ENCODE measurements around the gene RIPOR1. TPM values are rescaled to one million over a fixed set of nuclear protein-coding genes. Genes with fewer than 3 reads are reported as not detected.

RIPOR1 gene
- total and polyA plus RNA-seq, 9 donors, result 20.2 to 59.5 (median 50.0) TPM

- Histone ChIP-seq H3K4me3 (ENCODE audit: low read length) (no peak overlapping the region), H3K27ac (ENCODE audit: low read length) (no peak overlapping the region), H3K27me3 (ENCODE audit: control insufficient read depth, insufficient read depth, low read length) (no peaks in the 10 kb centered on the region), H3K9me3 (replicated peaks; ENCODE audit: control insufficient read depth, low read depth, low read length) (no peaks in the 10 kb centered on the region), H3K36me3 (ENCODE audit: control insufficient read depth, insufficient read depth, low read length) (peaks cover 17% of the 10 kb centered on the region), H3K4me1 (ENCODE audit: control insufficient read depth, insufficient read depth, low read length) (no peaks in the 10 kb centered on the region)
- WGBS (ENCODE audit: insufficient coverage), result 100% methylated on average over 2 of the region's 4 CpGs
- DNase-seq, result no peak
Observed at GRCh38 chr16:67571981-67572431, 43.4 kb downstream of the RIPOR1 start.

GRCh38 chr16:67579686-67580085 is 51.1 kb downstream of the RIPOR1 start:
- WGBS (ENCODE audit: insufficient coverage), result 87% methylated on average over 3 of the region's 4 CpGs
- DNase-seq, result no peak
- H3K27me3 ChIP-seq (ENCODE audit: control insufficient read depth, insufficient read depth, low read length), result no peaks in the 10 kb centered on the region
- H3K4me1 ChIP-seq (ENCODE audit: control insufficient read depth, insufficient read depth, low read length), result no peaks in the 10 kb centered on the region
- no peaks in the 10 kb centered on the region for H3K9me3 ChIP-seq (replicated peaks; ENCODE audit: control insufficient read depth, low read depth, low read length)
- H3K27ac ChIP-seq (ENCODE audit: low read length), result no peak overlapping the region
- no peak overlapping the region for H3K4me3 ChIP-seq (ENCODE audit: low read length)
- H3K36me3 ChIP-seq (ENCODE audit: control insufficient read depth, insufficient read depth, low read length), result peaks cover 16% of the 10 kb centered on the region

- H3K27me3 ChIP-seq (ENCODE audit: control insufficient read depth, insufficient read depth, low read length), result no peaks in the 10 kb centered on the region
- H3K36me3 ChIP-seq (ENCODE audit: control insufficient read depth, insufficient read depth, low read length), result peaks cover 12% of the 10 kb centered on the region
- no peaks in the 10 kb centered on the region for H3K4me1 ChIP-seq (ENCODE audit: control insufficient read depth, insufficient read depth, low read length)
- DNase-seq, result no peak
- H3K4me3 ChIP-seq (ENCODE audit: low read length), result no peak overlapping the region
- no peaks in the 10 kb centered on the region for H3K9me3 ChIP-seq (replicated peaks; ENCODE audit: control insufficient read depth, low read depth, low read length)
- no peak overlapping the region for H3K27ac ChIP-seq (ENCODE audit: low read length)
- WGBS (ENCODE audit: insufficient coverage), result 100% methylated on average over 2 of the region's 4 CpGs
Observed at GRCh38 chr16:67580202-67580601, 51.6 kb downstream of the RIPOR1 start.

GRCh38 chr16:67593288-67593687 is 64.7 kb downstream of the RIPOR1 start:
- WGBS (ENCODE audit: insufficient coverage), result 60% methylated on average over 1 of the region's 4 CpGs

GRCh38 chr16:67593701-67594100 is 65.1 kb downstream of the RIPOR1 start:
- no peak overlapping the region for H3K4me3 ChIP-seq (ENCODE audit: low read length)
- no peaks in the 10 kb centered on the region for H3K27me3 ChIP-seq (ENCODE audit: control insufficient read depth, insufficient read depth, low read length)
- H3K36me3 ChIP-seq (ENCODE audit: control insufficient read depth, insufficient read depth, low read length), result peaks cover 11% of the 10 kb centered on the region
- no peak overlapping the region for H3K27ac ChIP-seq (ENCODE audit: low read length)
- H3K9me3 ChIP-seq (replicated peaks; ENCODE audit: control insufficient read depth, low read depth, low read length), result no peaks in the 10 kb centered on the region
- H3K4me1 ChIP-seq (ENCODE audit: control insufficient read depth, insufficient read depth, low read length), result no peaks in the 10 kb centered on the region
- no peak for DNase-seq

More at GRCh38 chr16:67593288-67593687, 64.7 kb downstream of the RIPOR1 start:
- Histone ChIP-seq H3K9me3 (replicated peaks; ENCODE audit: control insufficient read depth, low read depth, low read length) (no peaks in the 10 kb centered on the region), H3K36me3 (ENCODE audit: control insufficient read depth, insufficient read depth, low read length) (peaks cover 14% of the 10 kb centered on the region), H3K4me3 (ENCODE audit: low read length) (no peak overlapping the region), H3K27me3 (ENCODE audit: control insufficient read depth, insufficient read depth, low read length) (no peaks in the 10 kb centered on the region), H3K4me1 (ENCODE audit: control insufficient read depth, insufficient read depth, low read length) (no peaks in the 10 kb centered on the region), H3K27ac (ENCODE audit: low read length) (no peak overlapping the region)
- no peak for DNase-seq

GRCh38 chr16:67594256-67594915 is 65.8 kb downstream of the RIPOR1 start:
- Histone ChIP-seq H3K9me3 (replicated peaks; ENCODE audit: control insufficient read depth, low read depth, low read length) (no peaks in the 10 kb centered on the region), H3K27ac (ENCODE audit: low read length) (no peak overlapping the region), H3K4me3 (ENCODE audit: low read length) (no peak overlapping the region), H3K36me3 (ENCODE audit: control insufficient read depth, insufficient read depth, low read length) (peaks cover 9% of the 10 kb centered on the region), H3K27me3 (ENCODE audit: control insufficient read depth, insufficient read depth, low read length) (no peaks in the 10 kb centered on the region), H3K4me1 (ENCODE audit: control insufficient read depth, insufficient read depth, low read length) (no peaks in the 10 kb centered on the region)
- DNase-seq, result no peak
- WGBS (ENCODE audit: insufficient coverage), result 86% methylated on average over 1 of the region's 5 CpGs

GRCh38 chr16:67594956-67595355 is 66.3 kb downstream of the RIPOR1 start:
- no peaks in the 10 kb centered on the region for H3K27me3 ChIP-seq (ENCODE audit: control insufficient read depth, insufficient read depth, low read length)
- H3K27ac ChIP-seq (ENCODE audit: low read length), result no peak overlapping the region
- no peaks in the 10 kb centered on the region for H3K4me1 ChIP-seq (ENCODE audit: control insufficient read depth, insufficient read depth, low read length)
- DNase-seq, result peak; percentile 4
- peaks cover 4% of the 10 kb centered on the region for H3K36me3 ChIP-seq (ENCODE audit: control insufficient read depth, insufficient read depth, low read length)
- H3K9me3 ChIP-seq (replicated peaks; ENCODE audit: control insufficient read depth, low read depth, low read length), result no peaks in the 10 kb centered on the region
- WGBS (ENCODE audit: insufficient coverage), result no CpG with 5 or more reads among the region's 1 CpG
- H3K4me3 ChIP-seq (ENCODE audit: low read length), result no peak overlapping the region

Other genes starting within 250 kb of the RIPOR1 start
- 13.2 TPM for gene PLEKHG4, start 249.3 kb upstream of the RIPOR1 start, total RNA-seq
- gene PLEKHG4, start 249.3 kb upstream of the RIPOR1 start, polyA plus RNA-seq (ENCODE audit: insufficient read depth in 1 of 8, insufficient read length in 8 of 8, low replicate concordance in 1 of 8), result 10 to 100 TPM in 4 of 8 donors, 1 to 10 TPM in 4; 7.6 to 12.8 (median 10.1) TPM
- gene KCTD19, start 202.1 kb upstream of the RIPOR1 start, total RNA-seq, result 0.04 TPM
- under 1 TPM; 0.09 to 0.44 (median 0.24) TPM for gene KCTD19, start 202.1 kb upstream of the RIPOR1 start, polyA plus RNA-seq (ENCODE audit: insufficient read depth in 1 of 8, insufficient read length in 8 of 8, low replicate concordance in 1 of 8)
- gene LRRC36, start 202.0 kb upstream of the RIPOR1 start, total RNA-seq, result 0.22 TPM
- gene LRRC36, start 202.0 kb upstream of the RIPOR1 start, polyA plus RNA-seq (ENCODE audit: insufficient read depth in 1 of 8, insufficient read length in 8 of 8, low replicate concordance in 1 of 8), result 1 to 10 TPM in 1 of 8 donors, under 1 TPM in 6, not detected in 1; 0.21 to 2.4 (median 0.42) TPM
- 230 TPM for gene TPPP3, start 135.3 kb upstream of the RIPOR1 start, total RNA-seq
- 100 to 1,000 TPM; 387 to 805 (median 592) TPM for gene TPPP3, start 135.3 kb upstream of the RIPOR1 start, polyA plus RNA-seq (ENCODE audit: insufficient read depth in 1 of 8, insufficient read length in 8 of 8, low replicate concordance in 1 of 8)
- gene ZDHHC1, start 112.4 kb upstream of the RIPOR1 start, total RNA-seq, result 20.4 TPM
- 10 to 100 TPM; 19.7 to 42.4 (median 26.0) TPM for gene ZDHHC1, start 112.4 kb upstream of the RIPOR1 start, polyA plus RNA-seq (ENCODE audit: insufficient read depth in 1 of 8, insufficient read length in 8 of 8, low replicate concordance in 1 of 8)
- 5.3 TPM for gene HSD11B2, start 97.7 kb upstream of the RIPOR1 start, total RNA-seq
- gene HSD11B2, start 97.7 kb upstream of the RIPOR1 start, polyA plus RNA-seq (ENCODE audit: insufficient read depth in 1 of 8, insufficient read length in 8 of 8, low replicate concordance in 1 of 8), result 10 to 100 TPM in 1 of 8 donors, 1 to 10 TPM in 7; 3.7 to 14.5 (median 7.9) TPM
- gene ATP6V0D1, start 47.7 kb upstream of the RIPOR1 start, total RNA-seq, result 43.5 TPM
- 10 to 100 TPM; 58.0 to 69.0 (median 67.0) TPM for gene ATP6V0D1, start 47.7 kb upstream of the RIPOR1 start, polyA plus RNA-seq (ENCODE audit: insufficient read depth in 1 of 8, insufficient read length in 8 of 8, low replicate concordance in 1 of 8)
- gene AGRP, start 45.3 kb upstream of the RIPOR1 start, total RNA-seq, result not detected
- not detected for gene AGRP, start 45.3 kb upstream of the RIPOR1 start, polyA plus RNA-seq (ENCODE audit: insufficient read depth in 1 of 8, insufficient read length in 8 of 8, low replicate concordance in 1 of 8)
- gene CTCF, start 33.7 kb downstream of the RIPOR1 start, total RNA-seq, result 27.4 TPM
- gene CTCF, start 33.7 kb downstream of the RIPOR1 start, polyA plus RNA-seq (ENCODE audit: insufficient read depth in 1 of 8, insufficient read length in 8 of 8, low replicate concordance in 1 of 8), result 10 to 100 TPM; 37.6 to 52.3 (median 42.3) TPM
- 0.18 TPM for gene CARMIL2, start 116.3 kb downstream of the RIPOR1 start, total RNA-seq
- 1 to 10 TPM in 2 of 8 donors, under 1 TPM in 6; 0.17 to 1.2 (median 0.53) TPM for gene CARMIL2, start 116.3 kb downstream of the RIPOR1 start, polyA plus RNA-seq (ENCODE audit: insufficient read depth in 1 of 8, insufficient read length in 8 of 8, low replicate concordance in 1 of 8)
- 14.0 TPM for gene ACD, start 131.4 kb downstream of the RIPOR1 start, total RNA-seq
- 10 to 100 TPM; 13.7 to 19.3 (median 16.5) TPM for gene ACD, start 131.4 kb downstream of the RIPOR1 start, polyA plus RNA-seq (ENCODE audit: insufficient read depth in 1 of 8, insufficient read length in 8 of 8, low replicate concordance in 1 of 8)
- gene PARD6A, start 132.1 kb downstream of the RIPOR1 start, total RNA-seq, result 1.3 TPM
- 1 to 10 TPM in 5 of 8 donors, under 1 TPM in 3; 0.59 to 1.8 (median 1.3) TPM for gene PARD6A, start 132.1 kb downstream of the RIPOR1 start, polyA plus RNA-seq (ENCODE audit: insufficient read depth in 1 of 8, insufficient read length in 8 of 8, low replicate concordance in 1 of 8)
- 10.2 TPM for gene ENKD1, start 137.9 kb downstream of the RIPOR1 start, total RNA-seq
- 10 to 100 TPM in 1 of 8 donors, 1 to 10 TPM in 7; 8.1 to 13.4 (median 9.0) TPM for gene ENKD1, start 137.9 kb downstream of the RIPOR1 start, polyA plus RNA-seq (ENCODE audit: insufficient read depth in 1 of 8, insufficient read length in 8 of 8, low replicate concordance in 1 of 8)
- 2.6 TPM for gene C16orf86, start 138.0 kb downstream of the RIPOR1 start, total RNA-seq
- 1 to 10 TPM; 2.1 to 4.3 (median 2.7) TPM for gene C16orf86, start 138.0 kb downstream of the RIPOR1 start, polyA plus RNA-seq (ENCODE audit: insufficient read depth in 1 of 8, insufficient read length in 8 of 8, low replicate concordance in 1 of 8)
- 11.4 TPM for gene GFOD2, start 190.5 kb downstream of the RIPOR1 start, total RNA-seq
- 10 to 100 TPM; 13.1 to 18.3 (median 14.1) TPM for gene GFOD2, start 190.5 kb downstream of the RIPOR1 start, polyA plus RNA-seq (ENCODE audit: insufficient read depth in 1 of 8, insufficient read length in 8 of 8, low replicate concordance in 1 of 8)